ENCODE measurements around the gene CALCOCO2.

The CALCOCO2 gene

DNA sequence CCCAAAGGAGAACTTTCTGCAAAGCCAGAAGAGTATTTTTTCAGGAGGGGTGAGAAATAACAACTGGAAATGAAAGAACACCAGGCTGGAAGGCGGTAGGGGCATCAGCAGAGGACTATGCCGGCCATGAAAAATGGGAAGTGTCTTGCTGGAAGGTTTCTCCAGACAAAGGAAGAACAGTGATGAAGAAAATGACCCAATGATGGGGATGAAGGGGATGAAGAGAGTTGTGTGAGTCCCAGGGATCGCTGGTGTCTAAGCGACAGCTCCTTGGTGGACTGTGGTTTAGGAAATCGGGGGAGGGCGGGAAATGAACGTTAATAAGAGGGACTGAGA, 14.4 kb upstream of the CALCOCO2 start:
- no peaks in the 10 kb centered on the region for H3F3A ChIP-seq (ENCODE audit: control insufficient read depth, insufficient read depth)
- H3K9me2 ChIP-seq (replicated peaks; ENCODE audit: control insufficient read depth, low read length): no peaks in the 10 kb centered on the region
- H3K4me1 ChIP-seq (ENCODE audit: control insufficient read depth, low read length): peaks cover 8% of the 10 kb centered on the region
- H3K27ac ChIP-seq (ENCODE audit: low read depth, low read length): no peak overlapping the region
- H3K36me3 ChIP-seq (ENCODE audit: control insufficient read depth, low read length): no peaks in the 10 kb centered on the region
- peak overlapping the region; percentile 59; the same call in 1 of the 2 replicates for H3K4me3 ChIP-seq (ENCODE audit: low read length)
- H4K20me1 ChIP-seq (ENCODE audit: control insufficient read depth, insufficient read depth, low read depth, low read length): no peaks in the 10 kb centered on the region
- no peaks in the 10 kb centered on the region for H3K79me2 ChIP-seq (ENCODE audit: control insufficient read depth, low read length)
- no peaks in the 10 kb centered on the region for H3K9me3 ChIP-seq (ENCODE audit: control insufficient read depth, insufficient read depth, low read length)
- H3K27me3 ChIP-seq (ENCODE audit: control insufficient read depth, low read length): peaks cover 50% of the 10 kb centered on the region
- TF ChIP-seq EZH2phosphoT487 (IDR thresholded peaks at IDR 0.05; ENCODE audit: borderline replicate concordance, low read length): no peak; the same call in 1 of the 2 replicates
- TF ChIP-seq, protein P1, sequence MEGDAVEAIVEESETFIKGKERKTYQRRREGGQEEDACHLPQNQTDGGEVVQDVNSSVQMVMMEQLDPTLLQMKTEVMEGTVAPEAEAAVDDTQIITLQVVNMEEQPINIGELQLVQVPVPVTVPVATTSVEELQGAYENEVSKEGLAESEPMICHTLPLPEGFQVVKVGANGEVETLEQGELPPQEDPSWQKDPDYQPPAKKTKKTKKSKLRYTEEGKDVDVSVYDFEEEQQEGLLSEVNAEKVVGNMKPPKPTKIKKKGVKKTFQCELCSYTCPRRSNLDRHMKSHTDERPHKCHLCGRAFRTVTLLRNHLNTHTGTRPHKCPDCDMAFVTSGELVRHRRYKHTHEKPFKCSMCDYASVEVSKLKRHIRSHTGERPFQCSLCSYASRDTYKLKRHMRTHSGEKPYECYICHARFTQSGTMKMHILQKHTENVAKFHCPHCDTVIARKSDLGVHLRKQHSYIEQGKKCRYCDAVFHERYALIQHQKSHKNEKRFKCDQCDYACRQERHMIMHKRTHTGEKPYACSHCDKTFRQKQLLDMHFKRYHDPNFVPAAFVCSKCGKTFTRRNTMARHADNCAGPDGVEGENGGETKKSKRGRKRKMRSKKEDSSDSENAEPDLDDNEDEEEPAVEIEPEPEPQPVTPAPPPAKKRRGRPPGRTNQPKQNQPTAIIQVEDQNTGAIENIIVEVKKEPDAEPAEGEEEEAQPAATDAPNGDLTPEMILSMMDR (IDR thresholded peaks at IDR 0.05; ENCODE audit: low read depth, low read length, poor library complexity, severe bottlenecking): no peak
- peak overlapping the region; percentile 64 for H3K4me2 ChIP-seq (ENCODE audit: low read length)

- Histone ChIP-seq H4K20me1 (ENCODE audit: control insufficient read depth, insufficient read depth, low read depth, low read length) (no peaks in the 10 kb centered on the region), H3K27ac (ENCODE audit: low read depth, low read length) (no peak within 1 kb of the TSS), H3K4me2 (ENCODE audit: low read length) (peak within 1 kb of the TSS; percentile 64), H3F3A (ENCODE audit: control insufficient read depth, insufficient read depth) (no peaks in the 10 kb centered on the region), H3K9me3 (ENCODE audit: control insufficient read depth, insufficient read depth, low read length) (no peaks in the 10 kb centered on the region), H3K9me2 (replicated peaks; ENCODE audit: control insufficient read depth, low read length) (no peaks in the 10 kb centered on the region), H3K27me3 (ENCODE audit: control insufficient read depth, low read length) (peaks cover 50% of the 10 kb centered on the region), H3K79me2 (ENCODE audit: control insufficient read depth, low read length) (no peaks in the 10 kb centered on the region), H3K4me3 (ENCODE audit: low read length) (peak within 1 kb of the TSS; percentile 59), H3K4me1 (ENCODE audit: control insufficient read depth, low read length) (peaks cover 8% of the 10 kb centered on the region), H3K36me3 (ENCODE audit: control insufficient read depth, low read length) (no peaks in the 10 kb centered on the region)
- no peak; the same call in 1 of the 2 replicates for TF ChIP-seq EZH2phosphoT487 (IDR thresholded peaks at IDR 0.05; ENCODE audit: borderline replicate concordance, low read length)
- TF ChIP-seq, protein P1 (IDR thresholded peaks at IDR 0.05; ENCODE audit: low read depth, low read length, poor library complexity, severe bottlenecking): no peak
Observed at GRCh38 chr17:48816774-48817590, 13.9 kb upstream of the CALCOCO2 start, which contains the start of gene TTLL6. Gene TTLL6 (minus strand): TSS chr17:48817229. CDS start chr17:48817072, 157 bp downstream.

- H3K27ac ChIP-seq (ENCODE audit: low read depth, low read length): no peak overlapping the region
- H3K9me3 ChIP-seq (ENCODE audit: control insufficient read depth, insufficient read depth, low read length): no peaks in the 10 kb centered on the region
- H3K79me2 ChIP-seq (ENCODE audit: control insufficient read depth, low read length): no peaks in the 10 kb centered on the region
- H3K4me2 ChIP-seq (ENCODE audit: low read length): no peak overlapping the region
- H3K36me3 ChIP-seq (ENCODE audit: control insufficient read depth, low read length): no peaks in the 10 kb centered on the region
- no peak for TF ChIP-seq EZH2phosphoT487 (IDR thresholded peaks at IDR 0.05; ENCODE audit: borderline replicate concordance, low read length)
- TF ChIP-seq, protein P1 (IDR thresholded peaks at IDR 0.05; ENCODE audit: low read depth, low read length, poor library complexity, severe bottlenecking): no peak
- no peaks in the 10 kb centered on the region for H3K9me2 ChIP-seq (replicated peaks; ENCODE audit: control insufficient read depth, low read length)
- H3K4me3 ChIP-seq (ENCODE audit: low read length): no peak overlapping the region
- H3K4me1 ChIP-seq (ENCODE audit: control insufficient read depth, low read length): peaks cover 8% of the 10 kb centered on the region
- no peaks in the 10 kb centered on the region for H4K20me1 ChIP-seq (ENCODE audit: control insufficient read depth, insufficient read depth, low read depth, low read length)
- H3F3A ChIP-seq (ENCODE audit: control insufficient read depth, insufficient read depth): no peaks in the 10 kb centered on the region
- peaks cover 41% of the 10 kb centered on the region for H3K27me3 ChIP-seq (ENCODE audit: control insufficient read depth, low read length)
Observed at GRCh38 chr17:48818361-48818841, 12.4 kb upstream of the CALCOCO2 start.
